Astrocyte of the spinal cord (primary cell): ENCODE data around the gene PCBP3.

Source experiments
- DNase-seq: peaks from one replicate; pipeline ENCODE4 v3.0.0; 2011; ENCODE audit warnings: low read depth, low spot score
- H3K4me3 ChIP-seq: 2 replicates; pipeline ENCODE4 v1.5.1; 2011; ENCODE audit warnings: low read depth, mild to moderate bottlenecking, low read length, moderate library complexity
- CTCF ChIP-seq: IDR thresholded peaks from 2 replicates; pipeline ENCODE4 v1.5.1; 2012; ENCODE audit warnings: low read depth, mild to moderate bottlenecking, low read length, inconsistent platforms
- in situ Hi-C: cut with HindIII; loops from 2 replicates; pipeline ENCODE4 v1.10.0; 2017; ENCODE audit warnings: low sequenced_read_pairs

PCBP3 gene

GRCh38 chr21:45866551-45866950 lies 223.0 kb downstream of the PCBP3 start:
- no peak for TF ChIP-seq CTCF
- in situ Hi-C loops: no loop called here
- H3K4me3 ChIP-seq: no peak overlapping the region
- DNase-seq: no peak

- no peak overlapping the region for H3K4me3 ChIP-seq
- no peak for TF ChIP-seq CTCF
- in situ Hi-C loops: no loop called here
- DNase-seq: no peak
Measured at GRCh38 chr21:45867041-45867666, 223.6 kb downstream of the PCBP3 start.

GRCh38 chr21:45867671-45868081 lies 224.2 kb downstream of the PCBP3 start:
- H3K4me3 ChIP-seq: no peak overlapping the region
- in situ Hi-C loops: no loop called here
- no peak for DNase-seq
- TF ChIP-seq CTCF: no peak

- in situ Hi-C loops: no loop called here
Measured at GRCh38 chr21:45868086-45868485, 224.6 kb downstream of the PCBP3 start.

GRCh38 chr21:45868488-45868887 lies 225.0 kb downstream of the PCBP3 start:
- no peak overlapping the region for H3K4me3 ChIP-seq
- in situ Hi-C loops: no loop called here

More at GRCh38 chr21:45868086-45868485, 224.6 kb downstream of the PCBP3 start:
- DNase-seq: no peak
- no peak overlapping the region for H3K4me3 ChIP-seq
- TF ChIP-seq CTCF: no peak

GRCh38 chr21:45869121-45870007 lies 225.8 kb downstream of the PCBP3 start:
- H3K4me3 ChIP-seq: no peak overlapping the region
- no peak for TF ChIP-seq CTCF
- DNase-seq: peak; percentile 67
- in situ Hi-C loops: no loop called here

More at GRCh38 chr21:45868488-45868887, 225.0 kb downstream of the PCBP3 start:
- no peak for TF ChIP-seq CTCF
- no peak for DNase-seq
